MM.1S (cell line): Measurements from ENCODE around the gene RPL38.

ENCODE experiments used
- EZH2 ChIP-seq: fragments of 300-600 bp; sonication (generic); optimal IDR thresholded peaks from 2 replicates; pipeline ENCODE3; 2017; ENCODE audit warnings: low read depth, mild to moderate bottlenecking, antibody characterized with exemption, low read length, mixed read lengths
- EZH2phosphoT487 ChIP-seq: fragments of 300-600 bp; sonication (generic); IDR thresholded peaks from 2 replicates; pipeline ENCODE4 v1.6.1; 2018; ENCODE audit warnings: antibody characterized with exemption, low read length
- TF ChIP-seq, protein P1 (sequence below): fragments of 300-600 bp; sonication (generic); IDR thresholded peaks from 2 replicates; pipeline ENCODE4 v1.5.1; 2016; ENCODE audit warnings: antibody characterized with exemption, low read length, mixed read lengths

DNA sequence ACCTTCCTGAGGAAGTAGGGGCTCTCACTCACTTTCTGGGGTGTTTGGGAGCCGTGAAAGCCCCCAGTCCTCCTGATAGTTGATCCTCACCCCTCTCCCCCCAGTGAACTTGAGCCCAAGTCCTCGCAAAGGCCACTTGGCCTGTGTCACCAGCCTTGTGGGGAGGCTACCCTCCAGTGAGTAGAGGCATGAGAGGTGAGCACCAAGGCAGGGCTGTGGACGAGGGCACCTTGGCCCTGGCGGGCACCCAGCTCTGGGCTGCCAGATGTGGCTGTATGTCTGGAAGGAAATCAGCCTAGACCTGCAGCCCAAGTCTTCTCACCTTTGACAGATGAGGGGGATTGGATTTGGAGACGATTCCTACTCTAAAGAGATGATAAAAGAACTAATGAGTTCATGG lies 13.0 kb downstream of the RPL38 start:
- TF ChIP-seq, protein P1, sequence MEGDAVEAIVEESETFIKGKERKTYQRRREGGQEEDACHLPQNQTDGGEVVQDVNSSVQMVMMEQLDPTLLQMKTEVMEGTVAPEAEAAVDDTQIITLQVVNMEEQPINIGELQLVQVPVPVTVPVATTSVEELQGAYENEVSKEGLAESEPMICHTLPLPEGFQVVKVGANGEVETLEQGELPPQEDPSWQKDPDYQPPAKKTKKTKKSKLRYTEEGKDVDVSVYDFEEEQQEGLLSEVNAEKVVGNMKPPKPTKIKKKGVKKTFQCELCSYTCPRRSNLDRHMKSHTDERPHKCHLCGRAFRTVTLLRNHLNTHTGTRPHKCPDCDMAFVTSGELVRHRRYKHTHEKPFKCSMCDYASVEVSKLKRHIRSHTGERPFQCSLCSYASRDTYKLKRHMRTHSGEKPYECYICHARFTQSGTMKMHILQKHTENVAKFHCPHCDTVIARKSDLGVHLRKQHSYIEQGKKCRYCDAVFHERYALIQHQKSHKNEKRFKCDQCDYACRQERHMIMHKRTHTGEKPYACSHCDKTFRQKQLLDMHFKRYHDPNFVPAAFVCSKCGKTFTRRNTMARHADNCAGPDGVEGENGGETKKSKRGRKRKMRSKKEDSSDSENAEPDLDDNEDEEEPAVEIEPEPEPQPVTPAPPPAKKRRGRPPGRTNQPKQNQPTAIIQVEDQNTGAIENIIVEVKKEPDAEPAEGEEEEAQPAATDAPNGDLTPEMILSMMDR = no peak
- TF ChIP-seq EZH2phosphoT487 (no peak), EZH2 (no peak)
